ENCODE measurements around the gene LASP1NB.

Gene LASP1NB

DNA sequence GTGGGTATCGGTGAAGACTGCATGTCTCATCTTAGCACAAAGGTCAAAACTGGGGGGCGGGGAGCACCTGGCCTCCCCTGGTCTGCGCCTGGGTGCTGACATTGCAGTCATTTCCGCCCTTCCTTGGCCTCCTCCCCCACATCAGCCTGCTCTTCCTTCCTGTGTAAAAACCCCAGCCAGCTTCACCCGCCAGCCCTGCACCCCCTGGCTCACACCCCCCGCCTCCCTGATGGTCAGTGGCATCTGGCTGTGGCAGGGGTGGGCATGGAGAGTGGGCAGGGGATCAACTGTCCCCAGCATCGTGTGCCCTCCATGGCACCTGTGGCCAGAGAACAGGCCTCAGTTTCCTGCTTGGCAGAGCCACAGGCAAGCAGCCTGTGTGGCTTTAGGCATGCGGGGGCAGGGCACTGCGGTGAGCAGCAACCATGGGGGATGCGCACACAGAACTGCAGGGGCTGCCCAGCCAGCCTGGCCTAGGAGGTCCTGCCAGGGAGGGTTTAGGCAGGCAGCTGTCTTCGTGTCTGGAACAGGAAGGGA lies 26.5 kb upstream of the LASP1NB start:
- Histone ChIP-seq H3K36me3 (ENCODE audit: insufficient read depth, low read length) (peaks cover 34% of the 10 kb centered on the region), H3K27ac (no peak overlapping the region)
- no peak for DNase-seq (ENCODE audit: low read depth, low spot score)

DNA sequence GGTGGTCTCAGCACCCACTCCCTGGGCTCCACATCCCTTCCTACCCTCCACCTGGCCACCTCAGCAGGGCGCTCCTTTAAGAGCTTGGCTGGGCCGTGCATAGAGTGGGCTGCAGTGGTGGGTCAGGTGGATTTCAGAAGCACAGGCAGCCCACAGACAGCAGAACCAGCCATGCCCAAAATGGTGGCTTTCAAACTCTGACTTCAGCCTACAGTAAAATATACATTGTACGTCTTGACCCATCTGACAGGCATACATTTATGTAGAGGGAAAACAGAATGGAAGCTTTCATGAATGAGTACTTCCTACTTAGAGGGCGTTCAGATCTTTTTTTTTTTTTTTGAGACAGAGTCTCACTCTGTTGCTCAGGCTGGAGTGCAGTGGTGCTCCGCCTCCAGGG lies 26.0 kb upstream of the LASP1NB start:
- no peak overlapping the region for H3K9ac ChIP-seq (ENCODE audit: insufficient read length)
- DNase-seq (ENCODE audit: low read depth, low spot score): no peak
- no peak overlapping the region for H3K27ac ChIP-seq
- no peaks in the 10 kb centered on the region for H3K9me3 ChIP-seq (ENCODE audit: low read depth, low read length)
- H3K4me3 ChIP-seq: no peak overlapping the region
- H3K36me3 ChIP-seq (ENCODE audit: insufficient read depth, low read length): peaks cover 32% of the 10 kb centered on the region
- TF ChIP-seq FOXP2 (optimal IDR thresholded peaks at IDR 0.05; ENCODE audit: control extremely low read depth, extremely low read length, insufficient read depth) (no peak), POLR2AphosphoS5 (IDR thresholded peaks at IDR 0.05; ENCODE audit: borderline replicate concordance, low read depth, low read length) (no peak), EZH2 (IDR thresholded peaks at IDR 0.05) (no peak)

More for the DNA sequence above, 26.5 kb upstream of the LASP1NB start:
- Histone ChIP-seq H3K9ac (ENCODE audit: insufficient read length) (no peak overlapping the region), H3K9me3 (ENCODE audit: low read depth, low read length) (no peaks in the 10 kb centered on the region), H3K4me3 (no peak overlapping the region)
- TF ChIP-seq FOXP2 (optimal IDR thresholded peaks at IDR 0.05; ENCODE audit: control extremely low read depth, extremely low read length, insufficient read depth) (no peak), EZH2 (IDR thresholded peaks at IDR 0.05) (no peak), POLR2AphosphoS5 (IDR thresholded peaks at IDR 0.05; ENCODE audit: borderline replicate concordance, low read depth, low read length) (no peak)

DNA sequence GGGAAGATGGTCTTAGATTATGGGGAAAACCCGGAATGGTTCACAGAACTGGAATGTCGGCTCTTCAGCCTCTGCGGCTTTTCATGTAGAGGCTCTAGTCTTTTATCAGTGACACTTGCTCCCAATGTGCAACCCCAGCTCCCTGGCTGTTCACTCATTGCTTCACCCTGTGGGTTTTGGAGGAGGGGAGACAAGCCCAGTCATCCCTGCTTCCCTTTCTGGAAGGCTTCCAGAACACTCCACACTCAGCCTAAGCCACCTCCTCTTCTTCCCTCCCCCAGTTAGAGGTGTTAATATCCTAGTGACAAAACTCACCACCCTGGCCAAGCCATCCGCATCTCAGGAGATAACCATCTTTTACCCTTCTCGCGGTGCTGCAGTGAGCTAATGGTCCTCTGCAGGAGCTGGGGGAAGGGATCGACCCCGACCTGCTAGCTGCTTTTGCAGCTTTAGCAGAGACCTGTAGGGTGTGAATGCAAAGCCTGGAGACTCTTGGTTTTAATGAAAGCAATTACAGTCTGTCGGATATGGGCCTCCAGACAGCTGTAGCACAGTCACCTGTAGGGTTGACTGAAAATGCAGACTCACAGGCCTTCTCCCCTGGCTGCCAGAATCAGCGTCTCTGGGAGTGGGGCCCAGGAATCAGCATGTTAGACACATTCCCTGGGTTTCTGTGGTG lies 24.3 kb upstream of the LASP1NB start:
- Histone ChIP-seq H3K27ac (0 out of 2 replicates have a peak overlapping the region, but pooled peaks have one; percentile 36), H3K4me3 (no peak overlapping the region), H3K9me3 (ENCODE audit: low read depth, low read length) (no peaks in the 10 kb centered on the region), H3K36me3 (ENCODE audit: insufficient read depth, low read length) (peaks cover 35% of the 10 kb centered on the region), H3K9ac (ENCODE audit: insufficient read length) (no peak overlapping the region)
- TF ChIP-seq EZH2 (IDR thresholded peaks at IDR 0.05) (no peak), FOXP2 (optimal IDR thresholded peaks at IDR 0.05; ENCODE audit: control extremely low read depth, extremely low read length, insufficient read depth) (no peak), POLR2AphosphoS5 (IDR thresholded peaks at IDR 0.05; ENCODE audit: borderline replicate concordance, low read depth, low read length) (no peak)
- no peak for DNase-seq (ENCODE audit: low read depth, low spot score)

DNA sequence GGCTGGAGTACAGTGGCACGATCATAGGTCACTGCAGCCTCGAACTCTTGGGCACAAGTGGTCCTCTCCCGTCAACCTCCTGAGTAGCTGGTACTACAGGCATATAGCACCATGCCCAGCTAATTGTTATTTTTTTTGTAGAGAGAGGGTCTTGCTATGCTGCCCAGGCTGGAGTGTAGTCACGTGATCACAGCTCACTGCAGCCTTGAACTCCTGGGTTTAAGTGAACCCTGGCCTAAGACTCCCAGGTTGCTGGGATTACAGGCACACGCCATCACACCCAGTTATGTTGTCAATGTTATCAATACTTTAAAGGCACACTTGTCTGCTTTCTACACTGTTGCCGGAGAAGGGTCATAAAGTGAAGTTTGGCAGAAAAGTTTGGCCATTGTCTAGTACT lies 22.0 kb upstream of the LASP1NB start:
- peaks cover 31% of the 10 kb centered on the region for H3K36me3 ChIP-seq (ENCODE audit: insufficient read depth, low read length)

DNA sequence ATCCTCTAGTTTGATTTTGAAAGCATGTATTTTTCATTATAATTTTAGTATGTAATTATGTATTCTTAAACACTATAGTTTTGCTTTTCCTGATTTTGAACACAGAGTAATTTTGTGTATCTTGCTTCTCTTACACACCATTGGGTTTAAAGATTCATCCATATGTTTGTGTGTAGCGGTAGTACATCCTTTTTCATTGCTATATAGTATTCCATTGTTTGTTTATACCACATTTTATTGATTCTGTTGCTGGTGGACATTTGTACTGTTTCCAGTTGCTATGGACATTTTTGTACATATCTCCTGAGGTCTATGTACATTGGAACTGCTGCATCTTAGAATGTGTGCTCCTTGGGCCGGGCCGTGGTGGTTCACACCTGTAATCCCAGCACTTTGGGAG lies 20.5 kb upstream of the LASP1NB start:
- Histone ChIP-seq H3K4me3 (no peak overlapping the region), H3K9ac (ENCODE audit: insufficient read length) (no peak overlapping the region), H3K27ac (no peak overlapping the region), H3K36me3 (ENCODE audit: insufficient read depth, low read length) (peaks cover 17% of the 10 kb centered on the region), H3K9me3 (ENCODE audit: low read depth, low read length) (no peaks in the 10 kb centered on the region)
- DNase-seq (ENCODE audit: low read depth, low spot score): no peak
- no peak for TF ChIP-seq EZH2 (IDR thresholded peaks at IDR 0.05)
- TF ChIP-seq POLR2AphosphoS5 (IDR thresholded peaks at IDR 0.05; ENCODE audit: borderline replicate concordance, low read depth, low read length): no peak
- TF ChIP-seq FOXP2 (optimal IDR thresholded peaks at IDR 0.05; ENCODE audit: control extremely low read depth, extremely low read length, insufficient read depth): no peak

More for the DNA sequence above, 22.0 kb upstream of the LASP1NB start:
- Histone ChIP-seq H3K9me3 (ENCODE audit: low read depth, low read length) (no peaks in the 10 kb centered on the region), H3K4me3 (no peak overlapping the region), H3K9ac (ENCODE audit: insufficient read length) (no peak overlapping the region), H3K27ac (no peak overlapping the region)
- TF ChIP-seq POLR2AphosphoS5 (IDR thresholded peaks at IDR 0.05; ENCODE audit: borderline replicate concordance, low read depth, low read length): no peak
- TF ChIP-seq FOXP2 (optimal IDR thresholded peaks at IDR 0.05; ENCODE audit: control extremely low read depth, extremely low read length, insufficient read depth): no peak
- TF ChIP-seq EZH2 (IDR thresholded peaks at IDR 0.05): no peak
- DNase-seq (ENCODE audit: low read depth, low spot score): no peak

DNA sequence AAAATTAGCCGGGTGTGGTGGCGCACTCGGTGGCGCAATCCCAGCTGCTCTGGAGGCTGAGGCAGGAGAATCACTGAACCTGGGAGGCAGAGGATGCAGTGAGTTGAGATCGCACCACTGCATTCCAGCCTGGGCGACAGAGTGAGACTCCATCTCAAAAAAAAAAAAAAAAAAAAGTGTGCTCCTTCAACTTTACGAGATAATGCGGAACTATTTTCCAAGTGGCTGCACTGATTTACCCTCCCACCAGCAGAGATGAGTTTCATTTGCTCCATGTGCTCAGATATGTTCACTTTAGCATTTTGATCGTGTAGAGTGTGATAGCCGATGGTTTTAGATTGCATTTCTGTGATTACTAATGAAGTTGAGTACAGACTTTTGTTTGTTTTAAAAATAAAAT lies 20.0 kb upstream of the LASP1NB start:
- H3K36me3 ChIP-seq (ENCODE audit: insufficient read depth, low read length): peaks cover 17% of the 10 kb centered on the region
- H3K27ac ChIP-seq: no peak overlapping the region
- no peaks in the 10 kb centered on the region for H3K9me3 ChIP-seq (ENCODE audit: low read depth, low read length)
- no peak for DNase-seq (ENCODE audit: low read depth, low spot score)
- no peak overlapping the region for H3K4me3 ChIP-seq
- no peak overlapping the region for H3K9ac ChIP-seq (ENCODE audit: insufficient read length)
- TF ChIP-seq FOXP2 (optimal IDR thresholded peaks at IDR 0.05; ENCODE audit: control extremely low read depth, extremely low read length, insufficient read depth) (no peak), POLR2AphosphoS5 (IDR thresholded peaks at IDR 0.05; ENCODE audit: borderline replicate concordance, low read depth, low read length) (no peak), EZH2 (IDR thresholded peaks at IDR 0.05) (no peak)

DNA sequence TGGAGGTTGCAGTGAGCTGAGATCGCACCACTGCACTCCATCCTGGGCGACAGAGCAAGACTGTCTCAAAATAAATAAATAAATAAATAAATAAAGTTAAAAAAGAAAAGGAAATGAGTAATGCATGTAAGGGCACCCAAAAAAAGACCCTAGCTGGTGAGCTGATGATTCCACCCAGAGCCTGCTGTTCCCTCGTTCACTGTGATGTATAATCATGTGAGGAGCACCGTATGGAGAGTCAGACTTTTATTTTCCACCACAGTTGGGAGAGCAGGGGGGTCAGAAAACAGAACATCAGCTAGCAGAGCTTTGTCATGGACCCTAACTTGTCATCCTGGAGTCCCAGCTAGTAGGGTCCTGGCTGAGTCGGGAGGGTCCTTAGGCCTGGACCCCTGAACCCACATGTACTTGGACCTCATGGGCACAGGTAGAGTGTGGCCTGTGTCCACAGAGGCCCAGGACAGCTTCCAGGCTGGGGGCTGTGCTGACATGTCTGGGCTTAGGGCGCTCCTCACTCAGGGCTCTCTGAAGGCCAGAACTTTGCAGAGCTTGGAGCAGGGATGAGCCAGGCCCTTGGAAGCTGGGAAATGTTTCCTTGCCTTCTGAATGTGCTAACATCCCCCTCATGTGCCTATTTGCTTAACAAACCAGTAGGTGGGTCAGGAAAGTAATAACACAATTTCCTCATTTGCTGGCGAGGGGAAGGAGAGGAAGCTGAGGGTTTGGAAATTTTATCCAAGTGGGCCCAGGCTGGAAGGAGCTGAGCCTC lies 18.8 kb upstream of the LASP1NB start:
- H3K9ac ChIP-seq (ENCODE audit: insufficient read length): no peak overlapping the region
- no peak for DNase-seq (ENCODE audit: low read depth, low spot score)
- no peak overlapping the region for H3K4me3 ChIP-seq
- no peaks in the 10 kb centered on the region for H3K9me3 ChIP-seq (ENCODE audit: low read depth, low read length)
- H3K36me3 ChIP-seq (ENCODE audit: insufficient read depth, low read length): peaks cover 17% of the 10 kb centered on the region
- no peak overlapping the region for H3K27ac ChIP-seq
- TF ChIP-seq POLR2AphosphoS5 (IDR thresholded peaks at IDR 0.05; ENCODE audit: borderline replicate concordance, low read depth, low read length) (no peak), EZH2 (IDR thresholded peaks at IDR 0.05) (no peak), FOXP2 (optimal IDR thresholded peaks at IDR 0.05; ENCODE audit: control extremely low read depth, extremely low read length, insufficient read depth) (no peak)

DNA sequence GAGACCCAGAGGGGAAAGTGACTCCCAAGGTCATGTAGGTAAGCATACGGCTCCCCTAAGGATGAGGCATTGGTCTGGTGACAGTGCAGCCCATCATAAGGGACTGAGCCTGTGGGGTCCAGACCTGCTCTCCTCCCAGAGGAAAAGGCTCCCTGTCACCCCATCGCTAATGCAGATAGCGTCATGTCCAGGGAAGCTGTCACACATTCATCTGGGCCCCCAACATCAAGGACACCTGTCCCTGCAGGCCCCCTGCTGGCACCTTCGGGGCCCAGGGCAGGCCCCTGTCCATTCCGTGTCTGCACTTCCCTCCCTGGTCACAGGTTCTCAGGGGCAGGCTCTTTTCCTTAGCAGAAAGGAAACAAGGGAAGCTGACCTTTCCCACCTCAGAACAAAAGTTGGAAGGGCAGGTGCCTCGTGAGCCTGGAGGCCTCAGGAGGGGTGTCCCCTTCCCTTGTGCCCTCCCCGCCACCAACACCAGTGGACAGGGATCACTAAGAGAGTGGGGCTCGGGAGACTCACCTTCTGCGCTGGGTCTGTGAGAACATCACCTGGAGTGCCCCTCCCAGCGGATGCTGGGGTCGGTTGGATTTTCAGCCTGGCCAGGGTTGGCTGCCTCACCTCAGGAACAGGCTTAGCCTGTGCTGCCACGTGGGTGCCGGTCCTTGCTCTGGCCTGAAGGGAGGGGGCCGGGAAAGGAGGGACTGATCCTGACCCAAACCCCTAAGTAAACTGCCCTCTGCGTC lies 17.3 kb upstream of the LASP1NB start:
- Histone ChIP-seq H3K9me3 (ENCODE audit: low read depth, low read length) (no peaks in the 10 kb centered on the region), H3K36me3 (ENCODE audit: insufficient read depth, low read length) (peaks cover 17% of the 10 kb centered on the region), H3K4me3 (no peak overlapping the region), H3K9ac (ENCODE audit: insufficient read length) (no peak overlapping the region), H3K27ac (no peak overlapping the region)
- TF ChIP-seq EZH2 (IDR thresholded peaks at IDR 0.05) (no peak), POLR2AphosphoS5 (IDR thresholded peaks at IDR 0.05; ENCODE audit: borderline replicate concordance, low read depth, low read length) (no peak), FOXP2 (optimal IDR thresholded peaks at IDR 0.05; ENCODE audit: control extremely low read depth, extremely low read length, insufficient read depth) (no peak)
- no peak for DNase-seq (ENCODE audit: low read depth, low spot score)
